GM12878 (cell line): ENCODE data around the gene PLPP3. TPM values are rescaled to one million over a fixed set of nuclear protein-coding genes. Genes with fewer than 3 reads are reported as not detected.

Experiments used
- ATAC-seq: fragments of 200-7000 bp; cut with Tn5 transposase; 3 replicates; pipeline ENCODE4 v1.9.1; 2020; ENCODE audit warnings: mild to moderate bottlenecking, moderate library complexity
- BruUV-seq: library from RNA; stranded (reverse); fragments of 400-500 nt; replicated peaks from 2 replicates; lab custom pipeline; 2021; lab: Mats Ljungman, UMichigan
- CTCF ChIA-PET: fragments of 300-600 bp; sonication (Branson Sonifier 250); formaldehyde crosslinking; extraction: SDS; loops from one replicate; lab custom pipeline; 2021; ENCODE audit warnings: inconsistent platforms; lab: Yijun Ruan, JAX
- POLR2A ChIA-PET: fragments of 350-600 bp; formaldehyde crosslinking; extraction: SDS; loops from one replicate; lab custom pipeline; 2021; ENCODE audit warnings: inconsistent platforms; lab: Charles Lee
- RAD21 ChIA-PET: fragments of 300-600 bp; sonication (Branson Sonifier 250); formaldehyde crosslinking; loops from one replicate; lab custom pipeline; 2023; ENCODE audit warnings: antibody characterized with exemption; ENCODE audit not compliant: unreplicated experiment; lab: Charles Lee
- SMC1A ChIA-PET: fragments of 300-600 bp; sonication (Branson Sonifier 250); formaldehyde crosslinking; loops from one replicate; lab custom pipeline; 2023; ENCODE audit not compliant: unreplicated experiment, uncharacterized antibody; lab: Charles Lee
- DNase-seq: peaks from one replicate; pipeline ENCODE4 v3.0.0-alpha.2; 2011; ENCODE audit warnings: low read depth, low spot score
- FAIRE-seq: peaks from 3 replicates; lab custom pipeline; 2011; peaks lifted over from hg19 to GRCh38; lab: Jason Lieb, UNC
- H2AFZ ChIP-seq: 2 replicates; pipeline ENCODE4 v1.6.0; 2011; ENCODE audit warnings: low read depth, low read length, control low read depth; ENCODE audit not compliant: control insufficient read depth
- H3K27ac ChIP-seq: 2 replicates; pipeline ENCODE4 v1.5.1; 2011; ENCODE audit warnings: control low read depth; ENCODE audit not compliant: control insufficient read depth, insufficient read depth
- H3K27me3 ChIP-seq, 2 experiments: replicated peaks in 1 of 2; 2 replicates each; pipeline versions ENCODE4 v1.6.0 to v1.6.1; 2011; ENCODE audit warnings: low read length in 1 of 2; ENCODE audit not compliant: control insufficient read depth in 2 of 2, insufficient read depth in 2 of 2
- H3K36me3 ChIP-seq, 2 experiments: 2 replicates each; pipeline ENCODE4 v1.5.1; 2011; ENCODE audit warnings: low read length in 1 of 2; ENCODE audit not compliant: control insufficient read depth in 2 of 2, insufficient read depth in 2 of 2
- H3K4me1 ChIP-seq: 2 replicates; pipeline ENCODE4 v1.6.1; 2011; ENCODE audit warnings: mild to moderate bottlenecking, low read length, moderate library complexity, mixed read lengths; ENCODE audit not compliant: control insufficient read depth, insufficient read depth
- H3K4me2 ChIP-seq: 2 replicates; pipeline ENCODE4 v1.6.0; 2011; ENCODE audit warnings: control low read depth; ENCODE audit not compliant: control insufficient read depth, insufficient read depth
- H3K4me3 ChIP-seq: fragments of 200-600 bp; sonication (generic); 2 replicates; pipeline ENCODE4 v1.5.1; 2016
- H3K79me2 ChIP-seq: 2 replicates; pipeline ENCODE4 v1.6.0; 2011; ENCODE audit warnings: low read length; ENCODE audit not compliant: control insufficient read depth, insufficient read depth
- H3K9ac ChIP-seq: 2 replicates; pipeline ENCODE4 v1.8.0; 2011; ENCODE audit warnings: low read length, control low read depth, mixed read lengths; ENCODE audit not compliant: control insufficient read depth, insufficient read depth
- H3K9me3 ChIP-seq: replicated peaks from 3 replicates; pipeline ENCODE4 v1.5.1; 2011; ENCODE audit warnings: mild to moderate bottlenecking, low read length; ENCODE audit not compliant: control insufficient read depth, insufficient read depth
- H4K20me1 ChIP-seq: 2 replicates; pipeline ENCODE4 v1.6.0; 2011; ENCODE audit not compliant: control insufficient read depth, insufficient read depth
- CHD2 ChIP-seq: IDR thresholded peaks from 2 replicates; pipeline ENCODE4 v1.6.1; 2011; ENCODE audit warnings: low read depth, low read length, improper control_type of control experiment, borderline replicate concordance
- CREB1 ChIP-seq: IDR thresholded peaks from 2 replicates; pipeline ENCODE4 v1.6.1; 2012; ENCODE audit warnings: low read depth, mild to moderate bottlenecking, inconsistent platforms
- EP300 ChIP-seq, 2 experiments: fragments of 150-350 bp in 1 of 2; IDR thresholded peaks; 2 replicates each; pipeline ENCODE4 v1.6.1; 2011 to 2012; ENCODE audit warnings: low read depth in 2 of 2, low read length in 2 of 2, borderline replicate concordance in 1 of 2, improper control_type of control experiment in 1 of 2, inconsistent platforms in 1 of 2; ENCODE audit not compliant: control insufficient read depth in 1 of 2
- EZH2 ChIP-seq: IDR thresholded peaks from 2 replicates; pipeline ENCODE4 v1.6.1; 2012; ENCODE audit warnings: low read depth, mild to moderate bottlenecking, control low read depth, inconsistent platforms, low read length, borderline replicate concordance; ENCODE audit not compliant: control insufficient read depth
- MXI1 ChIP-seq: fragments of 150-350 bp; IDR thresholded peaks from 2 replicates; pipeline ENCODE4 v1.6.1; 2011; ENCODE audit warnings: low read depth, mild to moderate bottlenecking, inconsistent platforms, low read length, improper control_type of control experiment
- POLR2AphosphoS2 ChIP-seq: IDR thresholded peaks from 2 replicates; pipeline ENCODE4 v1.6.1; 2011; ENCODE audit warnings: low read depth, mild to moderate bottlenecking, low read length, improper control_type of control experiment, moderate library complexity
- ZNF384 ChIP-seq: IDR thresholded peaks from 2 replicates; pipeline ENCODE4 v1.6.1; 2012; ENCODE audit warnings: low read depth, mild to moderate bottlenecking, low read length, improper control_type of control experiment, borderline replicate concordance
- WGBS: methylation state at CpG from one replicate; pipeline ENCODE4 v1.1.6; 2016; ENCODE audit warnings: low lambda C conversion rate; ENCODE audit not compliant: insufficient replicate concordance, insufficient coverage; ENCODE audit errors: missing lambda C conversion rate; 5-methylcytosine and 5-hydroxymethylcytosine counted together
- in situ Hi-C: fragments of 300-500 bp; cut with MboI; formaldehyde crosslinking; loops from 9 replicates; pipeline ENCODE4 v1.14.3; 2018; ENCODE audit warnings: mixed read lengths
- intact Hi-C: fragments of 100-400 bp; cut with micrococcal nuclease; formaldehyde crosslinking; loops from one replicate; pipeline ENCODE4 v1.14.2; 2022; ENCODE audit not compliant: unreplicated experiment
- polyA plus RNA-seq, 11 experiments: library from polyadenylated mRNA; depleted of rRNA in 4 of 11; unstranded in 6 of 11; stranded (reverse) in 5 of 11; fragments of >200 nt; fragmentation: Nextera tagmentation in 4 of 11; fragmentation: Illumina TruSeq in 1 of 11; extraction: Ambion mirVana in 4 of 11; extraction: Trizol in 1 of 11; gene quantifications; 1 replicate in 1 of 11; 2 replicates in 10 of 11; pipeline versions ENCODE4 v1.2.1 to v1.2.3, GENCODE V29; 2011 to 2016; ENCODE audit warnings: inconsistent platforms in 2 of 11, missing spikeins in 2 of 11, low read depth in 1 of 11
- total RNA-seq, 4 experiments: library from RNA; depleted of rRNA in 3 of 4; stranded (reverse); fragments of >200 nt in 3 of 4; fragmentation: Illumina TruSeq in 1 of 4; extraction: Trizol in 1 of 4; gene quantifications; 2 replicates each; pipeline versions ENCODE4 v1.2.1 to v1.2.3, GENCODE V29; 2013 to 2021

The PLPP3 gene
- total and polyA plus RNA-seq, 10 of the 15 experiments (the other 5 are each of a cell fraction or from before 2014, with no cell fraction given), result 6.4 to 26.8 (median 9.5) TPM

DNA sequence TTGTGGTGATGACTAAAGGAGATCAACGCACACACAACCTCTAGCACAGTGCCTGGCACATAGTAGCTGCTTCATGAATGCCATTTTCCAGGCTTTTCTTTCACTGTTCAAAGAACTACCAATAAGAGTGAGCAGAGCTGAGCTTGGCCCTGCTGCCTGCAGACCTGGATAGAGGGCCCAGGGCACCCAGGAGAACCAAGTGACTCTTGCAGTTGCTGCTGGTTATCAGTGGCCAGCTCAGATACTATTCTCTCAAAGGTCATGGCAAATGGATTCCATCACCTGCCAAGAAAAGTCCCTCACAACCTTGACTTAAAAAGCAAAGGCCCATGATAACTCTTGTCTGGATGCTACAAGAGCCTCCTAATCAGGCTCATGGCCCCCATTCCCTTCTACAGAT, 41.7 kb downstream of the PLPP3 start:
- peaks cover 2% of the 10 kb centered on the region; the same call in 1 of the 2 replicates for H3K4me1 ChIP-seq
- FAIRE-seq (no peak), ATAC-seq (no peak), DNase-seq (no peak)
- no peaks in the 10 kb centered on the region for H3K79me2 ChIP-seq
- WGBS, result 69% methylated on average over 1 of the region's 1 CpG
- no peak overlapping the region for H3K9ac ChIP-seq
- intact Hi-C loops, result no loop called here
- no peak overlapping the region for H3K27ac ChIP-seq
- H3K9me3 ChIP-seq, result no peaks in the 10 kb centered on the region; the same call in 2 of the 3 replicates
- TF ChIP-seq CREB1 (no peak), POLR2AphosphoS2 (no peak), CHD2 (no peak), EP300 (IDR thresholded peaks at IDR 0.05; ENCODE audit: borderline replicate concordance in 1 of 2, control insufficient read depth in 1 of 2, low read depth in 2 of 2, low read length in 2 of 2) (no peak), EZH2 (no peak), ZNF384 (no peak), MXI1 (no peak)
- H3K4me3 ChIP-seq, result no peak overlapping the region
- H3K36me3 ChIP-seq, result no peaks in the 10 kb centered on the region
- no peaks in the 10 kb centered on the region for H3K27me3 ChIP-seq
- no peak overlapping the region for H2AFZ ChIP-seq
- no peaks in the 10 kb centered on the region for H4K20me1 ChIP-seq
- ChIA-PET POLR2A (interaction anchor here (1.0 kb wide), 2 partner anchors 10 to 20 kb away, joined by 3 to 4 read pairs; no protein-coding TSS in a partner anchor), CTCF (interaction anchor here (1.9 kb wide), 1 partner anchor 11 kb away, joined by 7 read pairs; no protein-coding TSS in a partner anchor), RAD21 (interaction anchor here (2.0 kb wide), 1 partner anchor 39 kb away, joined by 8 read pairs; no protein-coding TSS in a partner anchor), SMC1A (interaction anchor here (1.2 to 25.4 kb wide), 5 partner anchors 12 to 39 kb away, joined by 5 to 342 read pairs (median 7); no protein-coding TSS in a partner anchor)
- no peak overlapping the region for H3K4me2 ChIP-seq
- in situ Hi-C loops, result no loop called here
- no TSS peak for BruUV-seq
